CD4-positive, alpha-beta memory T cell (primary cell): ENCODE measurements around the gene SLC4A11. TPM values are rescaled to one million over a fixed set of nuclear protein-coding genes. Genes with fewer than 3 reads are reported as not detected.

Source experiments
- CTCF ChIA-PET: fragments of 350-600 bp; sonication (Branson Sonifier 250); formaldehyde crosslinking; loops from one replicate; lab custom pipeline; 2021; ENCODE audit warnings: inconsistent platforms; ENCODE audit not compliant: partially characterized antibody; lab: Charles Lee
- POLR2A ChIA-PET: fragments of 350-600 bp; sonication (Branson Sonifier 250); formaldehyde crosslinking; loops from one replicate; lab custom pipeline; 2021; ENCODE audit not compliant: partially characterized antibody; lab: Charles Lee
- DNase-seq, 5 donors: peaks; one replicate each; pipeline versions ENCODE4 v3.0.0 to v3.0.0-alpha.2; 2020 to 2022; ENCODE audit warnings: mixed read lengths in 1 of 5
- H3K27ac ChIP-seq: one replicate; pipeline ENCODE4 v1.7.0; 2013; ENCODE audit warnings: low read depth, low read length
- H3K27me3 ChIP-seq: 2 replicates; pipeline ENCODE4 v1.7.0; 2013; ENCODE audit warnings: mild to moderate bottlenecking, low read length, moderate library complexity; ENCODE audit not compliant: insufficient read depth
- H3K36me3 ChIP-seq: 2 replicates; pipeline ENCODE4 v1.7.0; 2013; ENCODE audit warnings: mild to moderate bottlenecking, low read length, moderate library complexity; ENCODE audit not compliant: insufficient read depth
- H3K4me1 ChIP-seq: 2 replicates; pipeline ENCODE4 v1.7.0; 2013; ENCODE audit warnings: mild to moderate bottlenecking, low read length, moderate library complexity; ENCODE audit not compliant: insufficient read depth
- H3K4me3 ChIP-seq, 2 donors: one replicate each; pipeline ENCODE4 v1.7.0; 2013; ENCODE audit warnings: low read length in 2 of 2, mild to moderate bottlenecking in 1 of 2
- H3K9me3 ChIP-seq, 2 donors: one replicate each; pipeline ENCODE4 v1.7.0; 2013; ENCODE audit warnings: low read length in 2 of 2, control low read depth in 1 of 2; ENCODE audit not compliant: control insufficient read depth in 1 of 2
- H3K27ac Mint-ChIP-seq, 7 donors: one replicate each; pipeline ENCODE4 v1.8.0; 2020 to 2021; ENCODE audit warnings: mixed read lengths in 7 of 7, mild to moderate bottlenecking in 6 of 7, inconsistent platforms in 3 of 7, moderate library complexity in 3 of 7
- H3K27me3 Mint-ChIP-seq, 2 donors: one replicate each; pipeline ENCODE4 v1.8.0; 2020 to 2021; ENCODE audit warnings: mixed read lengths in 2 of 2
- H3K36me3 Mint-ChIP-seq, 2 donors: one replicate each; pipeline ENCODE4 v1.8.0; 2020 to 2021; ENCODE audit warnings: mixed read lengths in 2 of 2, inconsistent platforms in 1 of 2, mild to moderate bottlenecking in 1 of 2
- H3K4me1 Mint-ChIP-seq, 4 donors: one replicate each; pipeline ENCODE4 v1.8.0; 2020 to 2021; ENCODE audit warnings: mixed read lengths in 4 of 4, mild to moderate bottlenecking in 1 of 4
- H3K4me3 Mint-ChIP-seq, 8 donors: one replicate each; pipeline ENCODE4 v1.8.0; 2020 to 2021; ENCODE audit warnings: mixed read lengths in 8 of 8, mild to moderate bottlenecking in 7 of 8, moderate library complexity in 6 of 8, inconsistent platforms in 3 of 8
- H3K9me3 Mint-ChIP-seq, 8 donors: one replicate each; pipeline ENCODE4 v1.8.0; 2020 to 2021; ENCODE audit warnings: mixed read lengths in 8 of 8, mild to moderate bottlenecking in 5 of 8, inconsistent platforms in 3 of 8, moderate library complexity in 1 of 8
- intact Hi-C: fragments of 100-400 bp; cut with micrococcal nuclease; formaldehyde crosslinking; loops from one replicate; pipeline ENCODE4 v1.15.1; 2023
- polyA plus RNA-seq, 2 donors: library from polyadenylated mRNA; unstranded; fragments of 300-500 nt; fragmentation: Illumina TruSeq; gene quantifications; one replicate each; pipeline ENCODE4 v1.2.3, GENCODE V29; 2021
- total RNA-seq, 2 experiments: library from RNA; stranded (reverse); gene quantifications; one replicate each; pipeline ENCODE4 v1.2.3, GENCODE V29; 2021

Gene SLC4A11
- total RNA-seq (under 1 TPM; 0.35 to 0.83 TPM), polyA plus RNA-seq (under 1 TPM in 1 of 2 donors, not detected in 1; 0.37 TPM)

DNA sequence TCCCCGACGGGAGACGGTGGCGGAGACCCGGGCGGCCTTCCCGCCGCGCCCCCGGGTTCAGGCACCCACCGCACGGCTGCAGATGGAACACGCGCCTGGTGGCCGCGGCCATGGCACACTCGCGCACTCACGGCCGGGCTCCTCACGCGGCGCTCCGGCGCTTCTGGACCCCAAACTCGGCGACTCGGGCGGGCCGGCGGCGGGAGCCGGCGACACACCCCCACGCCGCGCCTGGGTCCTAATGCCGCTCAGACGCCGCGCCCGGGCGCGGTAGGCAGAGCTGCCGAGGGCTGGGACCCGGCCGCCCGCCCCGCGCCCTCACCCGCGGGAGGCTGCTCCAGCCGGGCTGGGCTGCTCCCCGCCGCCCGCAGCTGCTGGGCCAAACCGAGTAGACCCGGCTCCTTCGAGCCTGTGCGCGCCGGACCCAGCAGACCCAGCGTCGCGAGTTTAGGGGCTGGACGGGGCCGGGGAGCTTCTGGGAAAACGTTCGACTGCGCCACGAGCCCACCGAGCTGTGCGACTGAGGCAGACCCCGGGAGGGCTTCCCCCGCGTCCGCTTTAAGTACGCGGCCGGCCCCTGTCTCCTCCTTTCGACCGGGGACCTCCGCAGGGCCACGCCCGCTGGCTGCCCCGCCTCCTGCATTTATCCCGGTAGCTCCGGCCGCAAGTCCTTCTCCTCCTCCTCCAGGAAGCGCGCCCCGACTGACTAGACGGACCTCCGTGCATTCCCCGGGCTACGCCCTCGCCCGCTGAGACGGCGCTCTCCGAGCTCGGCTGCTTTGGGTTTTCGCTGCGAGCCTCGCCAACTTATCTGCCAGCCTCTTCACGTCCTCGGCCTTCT, at the start of gene SLC4A11:
Gene SLC4A11 (minus strand): TSS at position 165 of the 841 bp plus-strand sequence. CDS start 53 bp downstream, at position 112.
- Mint-ChIP-seq H3K36me3 (peaks cover 0 to 2% of the 10 kb centered on the region in 2 donors), H3K4me3 (peak within 1 kb of the TSS; percentile 86 to 95 (median 92)), H3K27ac (peak within 1 kb of the TSS in 4 of 7 donors; percentile 30 to 79 (median 54)), H3K9me3 (no peaks in the 10 kb centered on the region), H3K4me1 (peaks cover 2 to 23% (median 9%) of the 10 kb centered on the region in 4 donors), H3K27me3 (peaks cover 15 to 32% of the 10 kb centered on the region in 2 donors)
- DNase-seq: peak in 3 of 5 donors; percentile 18 to 32 (median 29)
- CTCF ChIA-PET: interaction anchor here (0.6 to 1.9 kb wide), 4 partner anchors 10 to 78 kb away, joined by 3 to 8 read pairs (median 6); no protein-coding TSS in a partner anchor
- Histone ChIP-seq H3K36me3 (no peaks in the 10 kb centered on the region), H3K4me1 (peaks cover 14% of the 10 kb centered on the region), H3K9me3 (no peaks in the 10 kb centered on the region), H3K27ac (no peak within 1 kb of the TSS), H3K27me3 (peaks cover 34% of the 10 kb centered on the region), H3K4me3 (peak within 1 kb of the TSS; percentile 29 to 59)
- POLR2A ChIA-PET: interaction anchor here (0.9 to 2.4 kb wide), 4 partner anchors 16 to 399 kb away, joined by 3 to 15 read pairs (median 5); partner anchors contain the start of genes FASTKD5, ITPA, PCED1A and UBOX5
- intact Hi-C loops: loop anchor here (1.0 to 2.0 kb wide), 2 partner anchors 21 to 66 kb away; partner anchors contain the start of gene LZTS3

DNA sequence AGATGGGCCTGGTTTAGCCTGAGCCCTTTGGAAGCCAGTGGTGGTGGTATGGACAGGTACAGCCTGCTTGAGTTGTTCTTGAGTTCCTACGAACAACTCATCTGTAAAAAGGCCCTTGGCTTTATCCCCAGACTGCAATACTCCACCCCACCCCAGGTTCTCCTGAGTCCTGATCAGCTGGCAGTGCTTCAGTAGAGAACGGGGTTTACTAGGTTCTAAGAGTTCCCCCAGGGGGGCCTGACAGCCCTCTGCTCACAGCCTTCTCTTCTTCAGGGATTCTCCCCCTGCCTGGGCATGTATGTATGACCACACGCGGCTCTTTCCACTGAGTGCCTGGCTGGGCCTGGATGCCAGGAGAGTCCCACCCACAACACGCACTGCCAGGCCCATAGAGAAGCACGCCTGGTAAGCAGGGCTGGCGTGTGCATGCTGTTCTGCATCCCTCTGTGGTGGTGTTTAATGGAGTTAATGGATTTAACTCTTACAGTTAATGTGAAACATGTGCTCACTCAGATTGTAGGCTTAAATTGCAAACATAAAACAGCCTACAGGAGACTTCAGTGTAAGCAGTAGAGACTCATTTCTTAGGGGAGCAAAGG, 44.3 kb upstream of the SLC4A11 start:
- Histone ChIP-seq H3K27ac (no peak overlapping the region), H3K9me3 (no peaks in the 10 kb centered on the region), H3K4me1 (no peaks in the 10 kb centered on the region), H3K27me3 (no peaks in the 10 kb centered on the region), H3K4me3 (no peak overlapping the region), H3K36me3 (peaks cover 5% of the 10 kb centered on the region)
- H3K36me3 Mint-ChIP-seq: peaks cover 29 to 31% of the 10 kb centered on the region in 2 donors
- H3K4me3 Mint-ChIP-seq: no peak overlapping the region
- intact Hi-C loops: no loop called here
- DNase-seq: no peak
- no peaks in the 10 kb centered on the region for H3K9me3 Mint-ChIP-seq
- POLR2A ChIA-PET: no interaction called here
- CTCF ChIA-PET: no interaction called here
- no peaks in the 10 kb centered on the region for H3K27me3 Mint-ChIP-seq
- H3K4me1 Mint-ChIP-seq: no peaks in the 10 kb centered on the region
- H3K27ac Mint-ChIP-seq: peak overlapping the region in 1 of 7 donors; percentile 18

DNA sequence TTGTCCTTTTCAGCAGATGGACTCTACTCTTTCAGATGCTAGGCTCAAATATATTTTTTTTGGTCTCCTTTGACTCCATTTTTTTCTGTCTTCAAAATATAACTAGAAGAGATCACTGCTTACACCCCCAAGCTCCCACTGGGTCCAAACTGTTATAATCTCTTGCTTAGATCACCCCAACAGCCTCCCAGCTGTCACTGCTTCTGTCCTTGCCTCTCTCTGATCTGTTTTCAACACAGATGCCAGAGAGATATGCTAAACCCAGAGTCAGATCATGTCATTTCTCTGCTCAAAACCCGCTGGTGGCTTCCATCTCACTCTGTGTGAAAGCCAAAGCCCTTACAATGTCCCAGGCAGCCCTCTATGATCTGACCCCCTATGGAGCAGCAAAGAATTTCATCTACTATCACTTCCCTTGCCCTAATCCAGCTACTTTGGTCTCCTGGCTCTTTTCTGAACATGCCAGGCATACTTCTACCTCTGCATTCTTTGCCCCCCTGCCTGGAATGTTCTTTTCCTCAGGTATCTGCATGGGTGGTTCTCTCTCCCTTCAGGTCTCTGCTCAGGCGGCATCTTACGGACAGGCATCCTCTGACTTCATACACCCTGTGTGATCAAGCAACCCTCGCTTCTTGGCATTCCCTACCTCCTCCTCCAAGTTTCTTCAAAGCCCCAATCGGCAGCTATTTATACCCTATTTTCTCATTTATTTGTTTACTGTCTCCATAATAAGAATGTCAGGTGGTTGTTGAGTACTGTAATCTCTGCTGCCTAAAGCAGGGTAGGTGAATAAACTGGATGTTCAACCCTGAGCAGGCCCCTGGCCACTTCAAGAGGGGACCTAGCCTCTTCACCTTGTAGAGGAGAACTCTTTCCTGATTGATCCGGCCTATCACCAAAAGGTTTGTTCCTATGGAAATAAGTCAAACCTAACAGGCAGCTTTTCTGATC, 43.6 kb upstream of the SLC4A11 start:
- Mint-ChIP-seq H3K9me3 (no peaks in the 10 kb centered on the region), H3K4me1 (no peaks in the 10 kb centered on the region), H3K27ac (peak overlapping the region in 3 of 7 donors; percentile 19 to 64 (median 31)), H3K27me3 (no peaks in the 10 kb centered on the region), H3K36me3 (peaks cover 33 to 37% of the 10 kb centered on the region in 2 donors), H3K4me3 (no peak overlapping the region)
- Histone ChIP-seq H3K27ac (no peak overlapping the region), H3K27me3 (no peaks in the 10 kb centered on the region), H3K9me3 (no peaks in the 10 kb centered on the region), H3K36me3 (peaks cover 5% of the 10 kb centered on the region), H3K4me1 (no peaks in the 10 kb centered on the region), H3K4me3 (no peak overlapping the region)
- ChIA-PET CTCF (no interaction called here), POLR2A (no interaction called here)
- intact Hi-C loops: no loop called here
- DNase-seq: no peak

DNA sequence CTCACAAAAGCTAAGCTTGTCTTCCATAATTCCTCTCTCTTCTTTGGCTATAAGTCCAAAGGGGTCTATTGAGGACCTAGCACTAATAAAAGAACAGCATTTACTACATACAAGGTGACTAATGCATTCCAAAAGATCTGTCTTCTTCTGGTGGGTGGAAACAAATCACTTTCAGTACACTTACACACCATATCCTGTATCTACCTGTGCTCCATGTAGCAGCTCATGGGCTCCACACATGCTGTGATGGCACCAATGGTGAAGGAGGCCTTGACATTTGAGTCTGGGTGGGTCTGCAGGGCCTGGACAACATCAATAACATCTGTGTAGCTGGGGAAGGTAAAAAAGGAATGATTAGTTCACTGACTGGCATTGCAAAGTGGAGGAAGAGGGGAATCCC, 42.4 kb upstream of the SLC4A11 start:
- no peak for DNase-seq
- Mint-ChIP-seq H3K27ac (no peak overlapping the region), H3K4me3 (no peak overlapping the region), H3K9me3 (no peaks in the 10 kb centered on the region), H3K27me3 (no peaks in the 10 kb centered on the region), H3K36me3 (peaks cover 36 to 44% of the 10 kb centered on the region in 2 donors), H3K4me1 (no peaks in the 10 kb centered on the region)
- no peak overlapping the region for H3K4me3 ChIP-seq
- no peaks in the 10 kb centered on the region for H3K4me1 ChIP-seq
- no peaks in the 10 kb centered on the region for H3K27me3 ChIP-seq
- intact Hi-C loops: no loop called here
- ChIA-PET CTCF (no interaction called here), POLR2A (no interaction called here)
- H3K36me3 ChIP-seq: peaks cover 5% of the 10 kb centered on the region
- no peak overlapping the region for H3K27ac ChIP-seq
- H3K9me3 ChIP-seq: no peaks in the 10 kb centered on the region

DNA sequence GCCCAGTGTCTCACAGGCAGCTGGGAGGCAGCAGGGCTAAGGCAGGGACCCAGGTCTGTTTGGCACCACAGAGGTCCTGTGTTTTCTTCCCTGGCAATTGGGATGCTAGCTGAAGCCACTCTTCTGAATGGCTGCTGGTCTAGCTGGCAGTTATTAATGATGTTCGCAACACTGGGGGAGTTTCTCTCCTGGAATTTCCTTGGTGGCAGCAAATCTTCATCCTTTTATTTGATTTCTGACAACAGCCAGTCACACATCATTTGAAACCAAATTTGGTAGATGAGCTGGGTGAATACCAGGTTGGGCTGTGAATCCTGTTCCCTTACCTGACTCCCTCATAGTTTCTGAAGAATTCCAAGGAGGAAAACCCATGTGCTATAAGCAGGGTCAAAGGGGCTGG, 40.8 kb upstream of the SLC4A11 start:
- Mint-ChIP-seq H3K4me3 (no peak overlapping the region), H3K9me3 (no peaks in the 10 kb centered on the region), H3K4me1 (no peaks in the 10 kb centered on the region), H3K27ac (no peak overlapping the region), H3K36me3 (peaks cover 37 to 44% of the 10 kb centered on the region in 2 donors), H3K27me3 (no peaks in the 10 kb centered on the region)
- Histone ChIP-seq H3K4me1 (no peaks in the 10 kb centered on the region), H3K36me3 (peaks cover 5% of the 10 kb centered on the region), H3K9me3 (no peaks in the 10 kb centered on the region), H3K27ac (no peak overlapping the region), H3K27me3 (no peaks in the 10 kb centered on the region), H3K4me3 (no peak overlapping the region)
- POLR2A ChIA-PET: no interaction called here
- CTCF ChIA-PET: no interaction called here
- intact Hi-C loops: no loop called here
- no peak for DNase-seq

DNA sequence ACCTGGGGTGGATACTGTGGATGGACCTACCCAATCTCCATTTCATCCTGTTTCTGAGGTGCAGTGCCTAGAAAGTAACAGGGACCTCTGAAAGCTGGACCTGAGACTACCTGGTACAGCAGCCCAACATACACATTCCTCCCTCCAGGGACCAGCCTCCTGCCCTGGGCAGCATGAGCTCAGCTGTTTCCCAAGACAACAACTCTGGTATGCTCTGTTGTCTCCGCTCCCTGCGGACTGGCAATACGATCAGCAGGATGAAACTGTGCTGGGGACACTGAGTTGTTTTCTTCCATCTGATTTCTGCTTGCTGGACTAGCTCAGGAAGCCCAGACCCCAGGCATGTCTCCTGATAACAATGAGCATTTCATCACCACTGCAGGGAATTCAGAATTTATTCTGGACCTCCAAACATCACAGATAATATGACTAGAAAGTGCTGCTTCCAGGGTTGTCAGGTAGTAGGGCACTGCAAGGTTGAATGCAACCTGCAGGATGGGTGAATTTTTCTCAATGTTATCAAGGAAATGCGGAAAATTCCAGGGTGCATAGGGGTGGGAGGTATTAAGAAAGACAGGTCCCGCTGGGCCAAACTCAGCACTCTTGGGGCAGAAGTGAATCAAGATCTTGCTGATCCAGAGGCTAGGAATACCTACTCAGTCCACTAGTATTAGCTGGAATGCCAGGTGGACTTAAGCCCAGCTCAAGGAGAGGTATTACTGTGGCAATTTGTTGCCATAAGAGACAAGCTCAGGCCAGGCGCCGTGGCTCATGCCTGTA, 38.9 kb upstream of the SLC4A11 start:
- ChIA-PET CTCF (interaction anchor here (1.2 to 1.3 kb wide), 3 partner anchors 59 to 224 kb away, joined by 3 to 7 read pairs (median 4); no protein-coding TSS in a partner anchor), POLR2A (no interaction called here)
- Mint-ChIP-seq H3K4me3 (no peak overlapping the region), H3K9me3 (peaks cover 0 to 3% (median 0%) of the 10 kb centered on the region in 8 donors), H3K4me1 (no peaks in the 10 kb centered on the region), H3K27ac (no peak overlapping the region), H3K36me3 (peaks cover 39 to 43% of the 10 kb centered on the region in 2 donors), H3K27me3 (no peaks in the 10 kb centered on the region)
- Histone ChIP-seq H3K36me3 (peaks cover 5% of the 10 kb centered on the region), H3K4me3 (no peak overlapping the region), H3K27ac (no peak overlapping the region), H3K9me3 (no peaks in the 10 kb centered on the region), H3K27me3 (no peaks in the 10 kb centered on the region), H3K4me1 (no peaks in the 10 kb centered on the region)
- intact Hi-C loops: no loop called here
- no peak for DNase-seq
